Mucosa of stomach (tissue), 1 donor: ENCODE measurements around the gene KCNH4.

Source experiments
- H3K27me3 ChIP-seq: one replicate; pipeline ENCODE4 v1.7.0; 2013; ENCODE audit warnings: mild to moderate bottlenecking, low read length; ENCODE audit not compliant: control insufficient read depth, insufficient read depth
- H3K36me3 ChIP-seq: one replicate; pipeline ENCODE4 v1.7.0; 2013; ENCODE audit warnings: low read length; ENCODE audit not compliant: control insufficient read depth, insufficient read depth
- H3K4me1 ChIP-seq: one replicate; pipeline ENCODE4 v1.7.0; 2013; ENCODE audit warnings: mild to moderate bottlenecking, low read length; ENCODE audit not compliant: control insufficient read depth, insufficient read depth
- H3K4me3 ChIP-seq: one replicate; pipeline ENCODE4 v1.7.0; 2013; ENCODE audit warnings: low read length
- H3K9ac ChIP-seq: one replicate; pipeline ENCODE4 v1.7.0; 2013; ENCODE audit warnings: mild to moderate bottlenecking, low read length, moderate library complexity
- H3K9me3 ChIP-seq: one replicate; pipeline ENCODE4 v1.7.0; 2013; ENCODE audit warnings: mild to moderate bottlenecking, low read length, moderate library complexity; ENCODE audit not compliant: control insufficient read depth
- donor health status: Pancreatic carcinoma.

Gene KCNH4

DNA sequence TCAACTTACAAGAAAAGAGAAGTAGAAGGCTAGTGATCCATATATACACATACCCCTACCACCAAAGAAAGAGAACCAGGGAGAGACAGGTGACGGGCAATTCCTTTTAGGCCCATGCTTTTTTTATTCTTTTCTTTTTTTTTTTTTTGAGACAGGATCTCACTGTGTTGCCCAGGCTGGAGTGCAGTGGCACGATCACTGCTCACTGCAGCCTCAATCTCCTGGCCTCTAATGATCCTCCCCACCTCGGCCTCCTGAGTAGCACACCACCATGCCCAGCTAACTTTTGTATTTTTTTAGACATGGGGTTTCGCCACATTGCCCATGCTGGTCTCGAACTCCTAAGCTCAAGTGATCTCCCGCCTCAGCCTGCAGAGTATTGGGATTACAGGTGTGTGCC is 53.5 kb downstream of the KCNH4 start:
- H3K4me3 ChIP-seq: no peak overlapping the region
- no peaks in the 10 kb centered on the region for H3K9me3 ChIP-seq
- no peak overlapping the region for H3K9ac ChIP-seq
- peaks cover 19% of the 10 kb centered on the region for H3K4me1 ChIP-seq
- H3K27me3 ChIP-seq: no peaks in the 10 kb centered on the region
- H3K36me3 ChIP-seq: peaks cover 7% of the 10 kb centered on the region

DNA sequence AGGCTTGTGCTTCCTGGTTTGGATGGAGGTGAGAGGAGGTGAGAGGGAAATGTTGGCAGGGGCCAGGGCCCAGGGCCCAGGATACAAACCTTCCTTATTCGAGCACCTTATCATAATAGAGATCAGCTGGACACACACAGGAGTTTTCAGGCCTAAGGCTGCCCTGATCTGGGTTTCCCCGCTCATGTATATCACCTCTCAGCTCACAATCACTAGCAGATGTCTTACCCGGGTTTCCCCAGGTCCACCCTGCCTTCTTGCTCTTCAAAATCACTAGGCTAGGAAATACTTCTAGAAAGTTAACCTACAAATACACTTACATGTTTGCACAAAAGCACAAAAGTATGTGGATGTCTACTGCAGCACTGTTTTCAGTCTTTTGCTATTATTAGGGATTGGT is 54.1 kb downstream of the KCNH4 start:
- Histone ChIP-seq H3K36me3 (peaks cover 7% of the 10 kb centered on the region), H3K27me3 (no peaks in the 10 kb centered on the region), H3K9me3 (no peaks in the 10 kb centered on the region), H3K4me1 (peaks cover 19% of the 10 kb centered on the region), H3K4me3 (no peak overlapping the region), H3K9ac (no peak overlapping the region)

DNA sequence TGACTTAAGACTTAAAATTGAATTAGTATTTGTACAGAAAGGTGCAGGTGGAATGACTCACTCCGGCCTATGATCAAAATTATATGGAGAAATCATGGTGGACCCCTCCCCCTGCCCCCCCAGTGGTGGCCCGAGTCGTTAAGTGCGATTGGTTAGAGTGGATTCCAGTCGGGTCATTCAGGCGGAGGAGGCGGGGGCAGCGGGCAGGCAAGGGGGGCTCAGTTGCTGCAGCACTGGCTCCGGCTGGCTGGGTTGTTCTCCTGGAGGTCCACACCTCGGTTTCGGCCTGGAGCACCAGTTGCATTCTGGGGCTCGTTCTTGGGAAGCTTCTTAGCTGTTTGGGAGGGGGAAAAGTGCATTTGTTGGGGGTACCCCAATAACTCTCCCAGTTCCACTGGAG is 55.4 kb downstream of the KCNH4 start:
- no peak overlapping the region for H3K9ac ChIP-seq
- no peaks in the 10 kb centered on the region for H3K9me3 ChIP-seq
- peaks cover 7% of the 10 kb centered on the region for H3K36me3 ChIP-seq
- H3K27me3 ChIP-seq: no peaks in the 10 kb centered on the region
- H3K4me1 ChIP-seq: peaks cover 22% of the 10 kb centered on the region
- no peak overlapping the region for H3K4me3 ChIP-seq

DNA sequence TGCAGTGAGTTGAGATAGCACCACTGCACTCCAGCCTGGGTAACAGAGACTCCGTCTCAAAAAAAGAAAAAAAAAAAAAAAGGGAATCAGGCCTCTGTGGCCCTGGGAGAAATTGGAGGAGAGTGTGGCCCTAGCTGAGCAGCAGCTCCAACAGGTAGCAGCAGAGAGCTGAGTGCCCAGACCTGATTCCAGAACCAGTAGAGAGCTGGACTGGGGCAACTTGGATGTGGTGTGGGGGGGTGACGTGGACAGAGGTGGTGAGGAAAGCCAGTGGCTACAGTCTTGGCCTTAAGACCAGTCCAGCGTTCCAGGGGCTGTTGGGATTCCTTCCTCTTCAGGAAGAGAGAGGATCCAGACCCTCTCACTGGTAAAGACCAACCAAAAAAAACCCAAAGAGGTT is 56.7 kb downstream of the KCNH4 start:
- Histone ChIP-seq H3K36me3 (no peaks in the 10 kb centered on the region), H3K4me3 (no peak overlapping the region), H3K4me1 (peaks cover 31% of the 10 kb centered on the region), H3K27me3 (no peaks in the 10 kb centered on the region), H3K9ac (no peak overlapping the region), H3K9me3 (no peaks in the 10 kb centered on the region)

DNA sequence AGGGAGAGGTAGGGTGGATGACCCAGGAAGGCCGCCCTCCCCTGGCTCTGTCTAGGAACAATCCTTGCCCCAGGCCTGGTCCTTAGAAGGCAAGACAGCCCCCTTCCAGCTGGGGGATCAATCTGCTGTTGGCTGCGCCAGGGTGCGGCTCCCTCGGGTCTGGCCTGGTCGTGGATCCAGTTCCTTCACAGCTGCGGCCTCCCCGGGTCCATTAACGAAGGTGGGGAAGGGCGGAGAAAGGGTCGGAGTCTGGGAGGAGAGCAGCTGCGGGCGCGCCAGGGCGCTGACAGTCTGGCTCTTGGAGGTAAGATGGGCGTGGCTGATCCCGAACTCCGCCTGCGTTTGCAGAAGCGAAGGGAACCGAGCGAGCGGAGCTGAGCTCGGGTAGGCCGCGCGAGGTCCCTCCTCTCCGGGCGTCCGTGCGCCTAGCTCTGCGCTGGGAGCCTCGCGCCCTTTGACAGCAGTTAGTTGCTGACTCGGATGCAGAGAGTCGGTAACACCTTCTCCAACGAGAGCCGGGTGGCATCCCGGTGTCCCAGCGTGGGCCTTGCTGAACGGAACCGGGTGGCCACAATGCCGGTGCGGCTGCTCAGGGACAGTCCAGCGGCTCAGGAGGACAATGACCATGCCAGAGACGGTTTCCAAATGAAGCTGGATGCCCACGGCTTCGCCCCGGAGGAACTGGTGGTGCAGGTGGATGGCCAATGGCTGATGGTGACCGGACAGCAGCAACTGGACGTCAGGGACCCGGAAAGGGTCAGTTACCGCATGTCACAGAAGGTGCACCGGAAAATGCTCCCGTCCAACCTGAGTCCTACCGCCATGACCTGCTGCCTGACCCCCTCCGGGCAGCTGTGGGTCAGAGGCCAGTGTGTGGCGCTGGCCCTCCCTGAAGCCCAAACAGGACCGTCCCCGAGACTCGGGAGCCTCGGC is 58.3 kb downstream of the KCNH4 start, which contains the start of gene HSPB9:
Gene HSPB9, plus strand, starts transcription at position 434 of the 933 bp plus-strand sequence. Its CDS starts 47 bp downstream, at position 481.
- H3K9me3 ChIP-seq: no peaks in the 10 kb centered on the region
- peak within 1 kb of the TSS; percentile 58 for H3K9ac ChIP-seq
- H3K36me3 ChIP-seq: no peaks in the 10 kb centered on the region
- H3K4me1 ChIP-seq: peaks cover 31% of the 10 kb centered on the region
- H3K4me3 ChIP-seq: no peak within 1 kb of the TSS
- no peaks in the 10 kb centered on the region for H3K27me3 ChIP-seq

DNA sequence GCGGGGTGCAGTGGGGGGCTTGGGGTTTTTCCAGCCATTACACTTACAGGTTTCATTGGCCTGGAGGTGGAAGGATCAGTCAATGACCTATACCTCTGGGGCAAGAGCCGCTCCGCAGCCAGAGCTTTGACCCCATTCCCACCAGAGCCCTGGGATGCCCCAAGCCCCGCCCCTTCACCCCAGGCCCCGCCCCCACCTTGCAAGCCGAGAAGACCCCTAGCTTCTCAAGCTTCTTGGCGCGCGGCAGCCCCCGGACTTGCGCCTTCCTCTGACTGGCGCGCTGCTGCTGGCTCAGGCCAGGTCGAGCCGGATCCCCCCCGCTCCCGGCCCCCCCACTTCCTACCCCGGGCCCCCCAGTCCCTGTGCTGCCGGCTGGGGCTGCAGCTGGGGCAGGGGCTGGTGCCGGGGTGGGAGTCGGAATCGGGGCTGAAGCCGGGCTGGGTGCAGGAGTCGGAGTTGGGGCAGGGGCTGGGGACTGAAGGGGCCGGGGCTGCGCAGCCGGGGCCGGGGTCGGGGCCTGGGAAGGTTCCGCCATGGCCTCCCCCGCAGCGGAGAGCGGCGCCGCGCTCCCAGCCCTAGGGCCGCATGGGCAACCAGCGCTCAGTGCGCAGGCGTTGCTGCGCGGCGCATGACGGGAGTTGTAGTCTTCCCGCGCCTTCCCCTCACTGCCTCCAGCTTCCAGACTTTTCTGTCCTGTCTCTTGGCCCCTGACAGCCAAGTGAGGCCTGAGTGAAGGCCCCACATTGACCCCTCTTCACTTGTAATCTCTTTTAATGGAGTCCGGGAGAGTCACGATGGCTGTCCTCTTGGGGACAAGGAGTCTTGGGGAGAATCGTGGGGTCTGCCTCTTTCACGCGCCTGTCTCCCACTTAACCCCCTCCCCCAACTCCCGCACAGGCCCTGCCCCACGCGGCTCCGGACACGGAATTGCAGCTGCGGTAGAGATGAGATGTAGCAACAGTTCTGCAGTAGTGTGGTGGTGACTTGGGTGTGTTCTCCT is 59.9 kb downstream of the KCNH4 start, which contains the start of gene KAT2A:
Gene KAT2A, minus strand, starts transcription at position 598 of the 1,000 bp plus-strand sequence. Its CDS starts 63 bp downstream, at position 535.
- Histone ChIP-seq H3K4me3 (no peak within 1 kb of the TSS), H3K9ac (peak within 1 kb of the TSS; percentile 58), H3K9me3 (no peaks in the 10 kb centered on the region), H3K27me3 (no peaks in the 10 kb centered on the region), H3K4me1 (peaks cover 31% of the 10 kb centered on the region), H3K36me3 (no peaks in the 10 kb centered on the region)

DNA sequence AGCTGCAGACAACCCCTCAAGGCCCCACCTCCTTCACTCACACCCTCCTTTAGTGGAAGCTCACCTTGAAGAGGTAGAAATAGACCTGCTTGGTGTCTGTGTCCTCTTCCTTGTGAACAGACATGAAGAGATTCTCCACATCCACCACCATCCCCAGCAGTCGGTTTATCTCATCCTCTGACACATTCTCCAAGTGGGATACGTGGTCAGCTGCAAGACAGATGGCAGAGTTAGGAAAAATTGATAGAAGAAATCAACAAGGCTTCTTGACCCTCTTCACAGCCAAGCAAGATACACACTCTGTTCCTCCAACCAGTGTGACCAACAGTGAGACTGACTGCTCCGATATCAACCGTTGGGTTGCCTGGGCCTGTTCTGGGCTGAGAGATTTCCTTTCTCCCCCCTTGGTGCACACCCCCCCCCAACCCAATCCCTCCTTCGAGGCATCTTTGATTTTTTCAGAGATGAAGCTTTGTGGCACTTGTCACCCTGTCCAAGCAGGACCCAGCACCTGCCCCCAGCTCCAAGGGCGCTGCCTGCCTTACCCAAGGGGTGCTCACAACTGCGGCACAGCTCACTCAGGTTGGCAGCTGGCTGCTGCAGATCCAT is 60.7 kb downstream of the KCNH4 start:
- H3K36me3 ChIP-seq: no peaks in the 10 kb centered on the region

DNA sequence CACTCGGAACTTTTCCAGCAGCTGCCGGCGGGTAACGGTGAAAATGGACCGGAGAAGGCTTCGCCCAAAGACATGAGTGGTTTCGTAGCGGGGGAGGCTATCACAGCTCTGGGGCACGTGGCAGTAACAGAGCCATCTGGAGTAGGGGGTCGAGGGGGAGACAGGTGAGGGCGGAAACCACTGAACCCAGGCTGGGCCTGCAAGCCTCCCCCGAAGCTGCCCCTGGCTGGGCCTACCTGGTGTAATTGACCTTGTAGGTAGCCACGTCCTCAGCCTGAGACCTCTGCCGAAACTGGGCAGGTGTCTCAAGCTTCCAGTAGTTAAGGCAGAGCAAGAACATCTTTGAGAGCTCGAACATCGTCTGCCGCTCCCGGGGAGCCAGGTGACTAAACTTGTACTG is 61.6 kb downstream of the KCNH4 start:
- H3K36me3 ChIP-seq: no peaks in the 10 kb centered on the region
- H3K27me3 ChIP-seq: no peaks in the 10 kb centered on the region
- no peak overlapping the region for H3K9ac ChIP-seq
- no peaks in the 10 kb centered on the region for H3K9me3 ChIP-seq
- peaks cover 31% of the 10 kb centered on the region for H3K4me1 ChIP-seq
- no peak overlapping the region for H3K4me3 ChIP-seq

More for the DNA sequence above, 60.7 kb downstream of the KCNH4 start:
- Histone ChIP-seq H3K4me1 (peaks cover 31% of the 10 kb centered on the region), H3K9me3 (no peaks in the 10 kb centered on the region), H3K9ac (peak overlapping the region; percentile 28), H3K4me3 (no peak overlapping the region), H3K27me3 (no peaks in the 10 kb centered on the region)

DNA sequence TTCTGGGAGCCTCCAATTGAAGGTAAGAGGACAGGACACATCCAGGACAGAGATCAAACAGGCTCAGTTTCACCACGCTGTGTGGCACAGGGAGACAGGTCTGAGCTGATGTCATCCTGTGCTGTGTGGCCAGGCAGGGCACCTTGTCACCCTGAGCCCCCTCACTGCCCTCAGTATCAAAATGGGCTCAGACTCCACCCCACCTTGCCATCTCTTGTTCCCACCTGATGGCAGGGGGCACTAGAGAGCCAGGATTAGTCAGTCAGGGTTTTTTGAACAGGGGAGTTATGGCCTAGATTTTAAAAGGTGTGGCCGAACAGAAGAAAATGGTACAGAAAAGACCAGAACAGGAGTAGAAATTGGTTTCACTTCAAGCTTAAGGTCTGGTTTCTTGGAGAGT is 62.4 kb downstream of the KCNH4 start:
- H3K4me1 ChIP-seq: peaks cover 31% of the 10 kb centered on the region
- no peaks in the 10 kb centered on the region for H3K36me3 ChIP-seq
- H3K9me3 ChIP-seq: no peaks in the 10 kb centered on the region
- no peaks in the 10 kb centered on the region for H3K27me3 ChIP-seq
- no peak overlapping the region for H3K4me3 ChIP-seq
- no peak overlapping the region for H3K9ac ChIP-seq

DNA sequence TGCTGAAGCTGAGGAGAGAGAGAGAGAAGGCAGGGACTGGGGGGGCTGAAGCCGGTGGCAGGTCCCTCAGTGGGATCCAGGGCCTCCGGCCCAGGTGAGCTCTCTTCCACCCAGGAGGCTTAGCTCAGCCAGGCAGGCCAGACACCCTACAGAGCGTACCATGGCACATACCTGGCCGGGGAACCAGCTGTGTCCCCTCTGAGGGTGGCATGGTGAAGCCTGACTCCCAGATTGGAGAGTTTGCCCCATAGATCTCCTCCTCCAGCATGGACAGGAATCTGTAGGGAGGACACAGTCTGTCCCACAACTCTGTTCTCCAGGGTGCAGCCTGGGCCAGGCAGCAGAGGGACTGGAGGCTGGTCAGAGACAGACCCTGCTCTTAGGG is 62.8 kb downstream of the KCNH4 start:
- Histone ChIP-seq H3K9me3 (no peaks in the 10 kb centered on the region), H3K4me1 (peaks cover 34% of the 10 kb centered on the region), H3K9ac (no peak overlapping the region), H3K4me3 (no peak overlapping the region), H3K27me3 (no peaks in the 10 kb centered on the region), H3K36me3 (no peaks in the 10 kb centered on the region)

DNA sequence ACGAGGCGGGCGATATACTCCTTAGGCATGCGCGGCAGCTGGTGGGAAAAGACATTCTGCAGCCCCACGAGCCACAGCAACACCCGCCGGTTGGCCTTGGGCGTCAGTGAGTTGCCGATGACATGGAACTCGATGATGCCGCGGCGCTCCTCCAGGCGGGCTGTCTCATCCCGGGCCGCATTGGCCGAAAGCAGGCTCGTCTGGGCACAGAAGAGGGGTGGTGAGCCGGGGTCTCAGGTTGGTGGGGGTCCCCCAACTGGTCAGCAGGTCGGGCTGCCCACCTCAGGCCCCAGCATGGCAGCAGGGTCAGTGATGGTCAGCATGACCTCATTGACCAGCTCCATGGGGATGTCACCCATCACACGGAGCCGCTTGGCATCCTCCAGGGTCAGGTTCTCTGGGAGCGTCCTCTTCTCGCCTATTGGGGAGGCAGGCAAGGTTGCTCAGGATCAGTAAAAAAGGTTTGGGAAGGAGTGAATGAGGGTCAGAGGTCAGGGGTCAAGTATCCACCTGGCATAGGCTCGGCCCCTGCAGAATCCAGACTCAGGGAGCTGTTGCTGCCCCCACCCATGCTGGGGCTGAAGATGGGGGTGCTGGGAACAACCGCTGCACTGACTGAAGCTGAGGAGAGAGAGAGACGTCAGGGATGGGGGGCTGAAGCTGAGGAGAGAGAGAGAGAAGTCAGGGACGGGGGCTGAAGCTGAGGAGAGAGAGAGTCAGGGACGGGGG is 63.4 kb downstream of the KCNH4 start:
- no peaks in the 10 kb centered on the region for H3K36me3 ChIP-seq
- peaks cover 35% of the 10 kb centered on the region for H3K4me1 ChIP-seq
- H3K9ac ChIP-seq: no peak overlapping the region

More for the DNA sequence above, 63.4 kb downstream of the KCNH4 start:
- Histone ChIP-seq H3K9me3 (no peaks in the 10 kb centered on the region), H3K27me3 (no peaks in the 10 kb centered on the region), H3K4me3 (no peak overlapping the region)
